ENCODE results near the gene CRYBB3. TPM values are rescaled to one million over a fixed set of nuclear protein-coding genes. Genes with fewer than 3 reads are reported as not detected.

CRYBB3 gene
- total and polyA plus RNA-seq, 3 donors from 2014 or later = 0.63 to 0.67 TPM; not detected in 1

DNA sequence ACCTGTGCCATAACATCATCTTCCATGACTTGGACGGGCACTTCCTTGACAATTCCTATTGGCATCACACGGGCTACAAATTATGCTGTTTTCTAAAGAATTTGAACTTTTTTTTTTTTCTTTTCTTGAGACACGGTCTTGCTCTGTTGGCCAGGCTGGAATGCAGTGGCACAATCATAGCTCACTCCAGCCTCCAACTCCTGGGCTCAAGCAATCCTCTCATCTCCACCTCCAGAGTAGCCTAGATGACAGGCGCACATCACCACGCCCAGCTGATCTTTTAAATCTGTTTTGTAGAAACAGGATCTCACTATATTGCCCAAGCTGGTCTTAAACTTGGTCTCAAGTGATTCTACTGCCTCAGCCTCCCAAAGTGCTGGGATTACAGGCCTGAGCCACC lies 3.3 kb upstream of the CRYBB3 start:
- Histone ChIP-seq H3K9me3 (no peaks in the 10 kb centered on the region), H3K4me3 (no peak overlapping the region), H3K4me1 (no peaks in the 10 kb centered on the region), H3K27ac (no peak overlapping the region), H3K36me3 (ENCODE audit: low read depth, missing control alignments) (no peaks in the 10 kb centered on the region), H3K27me3 (no peaks in the 10 kb centered on the region)
- no peak for DNase-seq
- 91 to 94% methylated on average over 5 of the region's 5 CpGs for WGBS, 2 donors
- no peak for TF ChIP-seq POLR2A (IDR thresholded peaks at IDR 0.05)
- TF ChIP-seq, protein P1, sequence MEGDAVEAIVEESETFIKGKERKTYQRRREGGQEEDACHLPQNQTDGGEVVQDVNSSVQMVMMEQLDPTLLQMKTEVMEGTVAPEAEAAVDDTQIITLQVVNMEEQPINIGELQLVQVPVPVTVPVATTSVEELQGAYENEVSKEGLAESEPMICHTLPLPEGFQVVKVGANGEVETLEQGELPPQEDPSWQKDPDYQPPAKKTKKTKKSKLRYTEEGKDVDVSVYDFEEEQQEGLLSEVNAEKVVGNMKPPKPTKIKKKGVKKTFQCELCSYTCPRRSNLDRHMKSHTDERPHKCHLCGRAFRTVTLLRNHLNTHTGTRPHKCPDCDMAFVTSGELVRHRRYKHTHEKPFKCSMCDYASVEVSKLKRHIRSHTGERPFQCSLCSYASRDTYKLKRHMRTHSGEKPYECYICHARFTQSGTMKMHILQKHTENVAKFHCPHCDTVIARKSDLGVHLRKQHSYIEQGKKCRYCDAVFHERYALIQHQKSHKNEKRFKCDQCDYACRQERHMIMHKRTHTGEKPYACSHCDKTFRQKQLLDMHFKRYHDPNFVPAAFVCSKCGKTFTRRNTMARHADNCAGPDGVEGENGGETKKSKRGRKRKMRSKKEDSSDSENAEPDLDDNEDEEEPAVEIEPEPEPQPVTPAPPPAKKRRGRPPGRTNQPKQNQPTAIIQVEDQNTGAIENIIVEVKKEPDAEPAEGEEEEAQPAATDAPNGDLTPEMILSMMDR (IDR thresholded peaks at IDR 0.05) = no peak
- intact Hi-C loops (cut with DNase I; ENCODE audit: low total_unique reads) = no loop called here

DNA sequence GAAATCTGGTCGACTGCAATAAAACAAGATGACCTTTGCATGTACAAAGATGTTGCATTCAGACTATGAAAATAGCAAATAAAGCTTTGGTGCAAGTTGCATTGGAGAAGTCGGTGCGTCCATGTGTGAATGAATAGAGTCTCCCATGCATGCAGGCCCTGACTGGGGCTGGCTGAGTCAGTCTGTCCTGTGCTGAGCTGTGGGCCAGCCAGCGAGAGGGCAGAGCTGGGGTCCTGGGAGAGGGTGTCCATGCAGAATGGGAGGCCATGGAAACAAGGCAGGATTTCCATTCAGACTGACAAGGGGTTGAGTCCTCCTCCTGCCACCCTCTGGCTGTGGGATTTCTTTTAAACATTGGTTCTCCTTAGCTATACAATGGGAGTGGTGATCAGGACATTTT lies 2.3 kb upstream of the CRYBB3 start:
- intact Hi-C loops (cut with DNase I; ENCODE audit: low total_unique reads) = no loop called here
- no peak for DNase-seq
- no peak for TF ChIP-seq POLR2A (IDR thresholded peaks at IDR 0.05)
- TF ChIP-seq, protein P1 (IDR thresholded peaks at IDR 0.05) = no peak
- WGBS, 2 donors = 88 to 92% methylated on average over 4 of the region's 4 CpGs
- Histone ChIP-seq H3K27me3 (no peaks in the 10 kb centered on the region), H3K4me3 (no peak overlapping the region), H3K4me1 (no peaks in the 10 kb centered on the region), H3K27ac (no peak overlapping the region), H3K9me3 (no peaks in the 10 kb centered on the region), H3K36me3 (ENCODE audit: low read depth, missing control alignments) (no peaks in the 10 kb centered on the region)

DNA sequence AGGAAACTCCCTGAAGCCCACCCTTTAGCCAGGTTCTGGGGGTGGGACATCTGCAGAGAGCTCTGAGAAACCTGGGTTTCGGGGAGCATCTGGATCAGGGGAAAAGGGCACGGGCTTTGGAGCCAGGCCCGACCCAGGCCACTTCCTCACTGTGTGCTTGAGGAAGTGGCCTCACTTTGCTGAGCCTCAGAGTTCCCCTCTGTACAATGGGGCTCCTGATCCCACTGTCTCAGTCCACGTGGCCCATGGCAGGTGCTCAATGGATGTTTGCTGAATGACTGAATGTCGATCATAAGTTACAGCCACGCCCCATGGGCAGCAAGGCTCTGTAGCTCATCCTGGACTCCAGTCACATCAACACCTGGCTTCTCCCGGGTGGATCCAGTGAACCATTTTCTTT lies 1.3 kb downstream of the CRYBB3 start:
- no peak for DNase-seq
- no peak overlapping the region for H3K27ac ChIP-seq
- no peaks in the 10 kb centered on the region for H3K9me3 ChIP-seq
- no peaks in the 10 kb centered on the region for H3K27me3 ChIP-seq
- H3K4me1 ChIP-seq = no peaks in the 10 kb centered on the region
- WGBS, 2 donors = 81 to 86% methylated on average over 7 of the region's 7 CpGs
- intact Hi-C loops (cut with DNase I; ENCODE audit: low total_unique reads) = no loop called here
- no peak for TF ChIP-seq POLR2A (IDR thresholded peaks at IDR 0.05)
- TF ChIP-seq, protein P1 (IDR thresholded peaks at IDR 0.05) = no peak
- H3K36me3 ChIP-seq (ENCODE audit: low read depth, missing control alignments) = no peaks in the 10 kb centered on the region
- no peak overlapping the region for H3K4me3 ChIP-seq

DNA sequence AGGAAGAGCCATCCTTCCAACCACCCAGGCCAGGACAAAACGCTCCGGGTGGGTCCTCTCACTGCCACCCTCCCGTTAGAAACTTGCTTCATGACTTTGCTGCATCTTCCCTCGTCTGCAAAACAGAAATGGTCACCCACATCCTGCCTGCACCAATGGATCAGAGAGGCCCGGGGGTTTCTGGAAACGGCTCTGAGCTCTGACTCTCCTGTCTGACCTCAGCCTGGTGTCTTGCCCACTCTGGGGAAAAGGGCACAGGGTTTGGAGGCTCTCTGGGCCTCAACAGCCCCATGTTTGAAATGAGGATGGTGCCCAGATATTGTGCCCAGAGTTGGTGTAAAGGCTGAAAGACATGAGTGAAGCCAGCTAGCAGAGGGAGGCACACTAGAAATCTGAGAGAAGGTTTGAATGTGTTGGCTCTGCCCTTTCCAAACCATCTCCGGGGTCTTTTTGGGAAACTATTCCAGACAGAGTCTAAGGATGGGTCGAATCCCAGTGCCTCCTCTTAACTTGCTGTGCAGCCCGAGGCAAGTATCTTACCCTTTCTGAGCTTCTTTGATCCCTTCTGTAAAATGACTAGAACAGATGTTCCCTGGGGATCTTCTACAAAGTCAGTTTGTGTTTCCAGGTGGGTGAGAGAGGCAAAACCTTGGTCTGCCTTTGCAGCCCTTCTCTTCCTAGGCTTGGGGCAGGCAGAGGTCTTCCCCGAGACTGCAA lies 2.1 kb downstream of the CRYBB3 start:
- H3K27ac ChIP-seq = no peak overlapping the region
- WGBS, 2 donors = 73 to 79% methylated on average over 10 of the region's 10 CpGs
- H3K9me3 ChIP-seq = no peaks in the 10 kb centered on the region
- no peak for TF ChIP-seq POLR2A (IDR thresholded peaks at IDR 0.05)
- TF ChIP-seq, protein P1 (IDR thresholded peaks at IDR 0.05) = no peak
- H3K36me3 ChIP-seq (ENCODE audit: low read depth, missing control alignments) = no peaks in the 10 kb centered on the region
- H3K27me3 ChIP-seq = no peaks in the 10 kb centered on the region
- intact Hi-C loops (cut with DNase I; ENCODE audit: low total_unique reads) = no loop called here
- DNase-seq = no peak
- no peak overlapping the region for H3K4me3 ChIP-seq
- no peaks in the 10 kb centered on the region for H3K4me1 ChIP-seq

Measured in testis (tissue), 3 donors.